DMS53 (cell line): ENCODE measurements around the gene IGFBP5.
A peak's percentile ranks its signal among the peaks of the same experiment; 100 is the strongest.

ENCODE experiments used
- DNase-seq: peaks from one replicate; lab custom pipeline; 2025; lab: John Stamatoyannopoulos, UW

The IGFBP5 gene

DNA sequence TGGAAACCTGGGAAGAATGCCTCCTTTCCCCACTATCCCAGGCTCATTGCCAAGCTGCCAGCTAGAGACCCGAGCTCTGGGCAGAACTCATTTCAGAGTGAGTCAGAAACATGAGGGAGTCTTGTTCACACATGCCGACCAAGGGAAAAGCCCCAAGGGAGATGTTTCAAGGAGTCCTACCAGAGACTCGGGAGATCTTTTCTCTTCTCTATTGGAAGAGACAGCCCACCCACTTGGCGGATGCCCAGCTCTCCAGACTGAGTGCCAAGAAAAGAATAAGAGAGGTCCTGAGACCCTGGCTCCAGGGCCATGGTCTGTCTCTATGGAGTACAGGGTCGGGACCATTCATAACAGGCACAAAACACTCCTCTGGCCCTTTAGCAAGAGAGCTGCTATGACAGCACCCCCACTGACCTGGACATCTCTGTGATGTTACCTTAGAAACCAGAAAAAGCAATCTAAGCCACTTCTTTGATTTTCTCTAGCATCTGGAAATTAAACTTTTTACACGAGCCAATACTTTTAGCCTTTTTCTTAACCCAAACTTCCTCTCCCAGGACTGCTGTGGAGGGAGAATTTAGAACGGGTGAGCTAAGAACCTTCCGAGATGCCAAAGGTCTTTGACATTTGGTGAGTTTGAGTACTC is 18.5 kb upstream of the IGFBP5 start:
- no peak for DNase-seq

DNA sequence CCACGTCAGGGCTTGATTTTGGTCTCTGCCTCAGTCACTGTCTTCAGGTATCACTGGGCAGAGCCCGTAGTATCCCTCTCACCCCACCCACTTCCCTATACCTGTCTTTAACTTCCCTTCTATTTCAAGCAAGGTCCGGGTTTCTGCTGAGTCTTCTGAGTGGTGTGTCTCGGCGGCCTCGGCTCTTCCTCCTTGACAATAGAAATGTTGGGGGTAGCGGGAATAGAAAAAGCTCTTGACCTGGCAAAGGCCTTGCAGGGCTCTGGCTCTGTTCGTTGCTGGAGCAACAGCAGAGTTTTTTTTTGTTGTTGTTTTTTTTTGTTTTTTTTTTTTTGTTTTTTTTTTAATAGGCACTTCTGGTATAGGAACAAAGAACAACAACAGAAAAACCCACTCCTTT is 16.0 kb upstream of the IGFBP5 start:
- no peak for DNase-seq

DNA sequence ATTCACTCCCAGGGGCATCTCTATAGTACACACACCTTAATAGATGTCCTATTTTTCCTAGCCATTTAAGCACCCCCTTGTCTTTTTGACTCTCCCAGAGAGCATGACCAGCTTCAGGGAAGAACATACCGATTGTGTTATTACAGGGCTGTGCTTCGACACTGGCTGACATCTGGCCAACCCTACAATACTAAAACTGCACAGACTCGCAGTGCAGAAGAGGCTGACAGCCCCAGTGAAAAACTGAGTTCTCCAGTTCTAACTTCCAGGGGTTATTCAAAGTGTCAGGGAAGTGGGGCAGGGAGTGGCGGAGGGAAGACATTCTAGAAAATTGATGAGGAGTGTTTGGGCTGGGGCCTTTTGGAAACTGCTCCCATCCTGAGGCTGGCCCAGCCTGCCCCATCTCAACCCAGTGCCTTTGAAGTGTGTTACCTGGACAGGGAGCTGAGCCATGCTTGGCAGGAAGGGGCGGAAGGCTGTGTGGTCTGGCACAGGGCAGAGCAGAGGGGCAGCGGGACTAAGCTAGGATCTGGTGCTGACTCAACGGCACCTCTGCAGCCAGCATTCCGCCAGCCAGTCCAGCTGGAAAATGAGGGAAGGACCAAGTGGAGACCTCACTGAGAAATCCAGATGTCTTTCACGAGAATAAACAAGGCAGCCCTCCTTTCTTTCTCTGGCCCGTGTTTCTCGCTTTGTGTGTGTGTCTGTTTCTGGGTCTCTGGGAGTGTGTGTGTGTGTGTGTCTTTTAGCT is 15.4 kb upstream of the IGFBP5 start:
- DNase-seq = no peak

DNA sequence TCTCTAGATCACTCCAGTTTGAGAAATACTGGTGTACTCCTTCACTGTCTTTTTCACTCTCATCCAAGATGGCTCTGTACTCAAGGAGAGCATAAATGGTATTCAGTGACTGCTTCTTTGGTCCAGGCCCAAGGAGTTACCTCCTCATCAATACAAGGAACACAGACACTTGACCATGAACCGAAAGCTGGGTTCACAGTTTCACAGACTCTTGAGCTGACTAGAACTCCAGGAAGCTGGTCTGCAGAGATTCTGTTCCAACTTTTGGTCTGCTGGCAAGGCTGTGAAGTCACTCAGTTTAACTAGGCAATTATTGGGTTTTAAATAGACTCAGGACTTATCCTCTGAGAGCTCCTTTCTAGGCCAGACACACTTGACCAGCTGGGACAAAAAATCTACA is 7.4 kb upstream of the IGFBP5 start:
- no peak for DNase-seq

DNA sequence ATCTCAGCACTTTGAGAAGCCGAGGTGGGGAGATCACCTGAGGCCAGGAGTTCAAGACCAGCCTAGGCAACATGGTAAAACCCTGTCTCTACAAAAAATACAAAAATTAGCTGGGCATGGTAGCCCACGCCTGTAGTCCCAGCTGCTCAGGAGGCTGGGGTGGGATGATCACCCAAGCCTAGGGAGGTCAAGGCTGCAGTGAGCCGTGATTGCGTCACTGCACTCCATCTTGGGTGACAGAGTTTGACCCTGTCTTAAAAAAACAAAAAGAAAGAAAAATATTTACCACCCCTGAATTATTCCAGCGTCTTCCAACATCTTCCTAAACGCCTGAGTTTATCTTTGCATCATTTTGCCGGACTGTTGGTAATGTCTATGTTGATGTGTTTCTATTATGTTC is 6.2 kb upstream of the IGFBP5 start:
- no peak for DNase-seq

DNA sequence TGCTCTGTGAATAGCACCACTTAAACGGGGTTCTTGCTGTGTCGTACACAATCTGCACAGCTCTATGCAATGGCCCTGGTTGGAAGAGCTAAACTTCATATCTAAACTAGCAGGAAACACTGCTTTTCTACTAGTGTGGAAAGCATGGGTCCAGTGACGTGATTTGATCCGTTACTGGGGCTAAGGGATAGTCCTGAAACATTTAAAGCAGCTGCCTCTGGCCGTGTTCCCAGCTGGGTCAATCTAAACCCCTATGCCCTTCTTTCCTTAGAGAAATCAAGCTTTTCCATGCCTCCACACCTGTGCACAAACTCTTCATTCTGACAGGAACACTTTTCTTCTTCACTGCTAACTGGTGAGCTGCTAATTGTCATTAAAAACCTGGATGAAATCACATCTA is 5.4 kb upstream of the IGFBP5 start:
- no peak for DNase-seq

DNA sequence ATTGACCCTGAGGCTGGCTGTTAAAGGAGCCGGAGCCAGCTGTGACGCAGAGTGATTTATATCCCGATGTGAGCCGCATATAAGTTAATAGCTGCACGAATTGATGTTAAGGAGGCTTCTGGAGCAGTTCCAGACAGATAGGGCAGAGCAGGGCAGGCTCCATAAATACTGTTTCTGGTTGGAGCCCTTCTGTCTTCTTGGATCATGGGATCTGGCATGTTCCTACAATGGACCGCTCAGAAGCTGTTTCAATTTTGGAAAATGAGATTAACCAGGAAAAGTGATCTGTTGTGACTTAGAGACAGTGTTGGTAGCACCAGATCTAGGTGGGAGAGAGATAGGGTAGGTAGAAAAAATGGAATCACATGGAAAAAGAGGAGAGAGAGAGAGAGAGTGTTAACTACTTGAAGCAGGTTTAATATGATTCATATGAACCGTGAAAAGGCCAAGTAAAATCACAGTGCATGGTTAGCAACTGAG is 4.8 kb upstream of the IGFBP5 start:
- DNase-seq = no peak

DNA sequence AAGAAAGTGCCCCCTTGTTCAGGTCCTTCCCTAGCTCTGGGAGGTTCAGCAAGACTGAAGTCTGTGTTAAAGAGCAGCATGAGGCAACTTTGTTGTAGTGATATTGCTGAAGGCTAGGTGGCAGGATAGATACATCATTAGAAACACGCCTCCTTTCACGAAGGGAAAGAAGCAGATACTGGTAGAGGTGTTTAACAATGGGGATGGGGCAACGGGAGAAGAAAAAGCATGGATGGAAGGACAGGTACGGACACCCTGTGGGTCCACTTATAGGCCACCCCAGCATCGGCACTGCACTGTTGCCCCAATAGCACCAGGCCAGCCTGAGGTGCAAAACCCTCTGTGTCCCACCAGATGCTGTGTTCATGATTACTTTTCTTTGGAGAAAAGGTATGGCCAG is 3.5 kb upstream of the IGFBP5 start:
- DNase-seq = peak; percentile 86

DNA sequence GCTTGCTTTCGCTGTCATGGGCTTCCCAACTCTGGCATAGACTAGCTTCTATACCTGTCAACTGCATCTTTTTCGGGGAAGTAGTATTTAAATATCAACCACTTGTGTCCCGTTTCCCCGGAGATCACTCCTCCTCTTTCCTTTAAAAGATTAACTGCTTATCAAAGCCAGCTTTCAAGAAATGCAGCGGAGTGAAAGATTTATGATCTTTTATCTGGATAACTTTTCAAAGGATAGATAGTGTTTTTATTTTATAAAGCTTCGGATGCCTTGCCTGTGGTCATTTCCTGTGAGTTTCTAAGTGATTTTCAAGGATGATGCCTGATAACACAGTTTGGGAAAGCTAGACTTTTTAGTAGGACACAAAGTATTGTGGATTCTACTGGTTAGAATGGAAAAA is 2.9 kb upstream of the IGFBP5 start:
- DNase-seq = no peak

DNA sequence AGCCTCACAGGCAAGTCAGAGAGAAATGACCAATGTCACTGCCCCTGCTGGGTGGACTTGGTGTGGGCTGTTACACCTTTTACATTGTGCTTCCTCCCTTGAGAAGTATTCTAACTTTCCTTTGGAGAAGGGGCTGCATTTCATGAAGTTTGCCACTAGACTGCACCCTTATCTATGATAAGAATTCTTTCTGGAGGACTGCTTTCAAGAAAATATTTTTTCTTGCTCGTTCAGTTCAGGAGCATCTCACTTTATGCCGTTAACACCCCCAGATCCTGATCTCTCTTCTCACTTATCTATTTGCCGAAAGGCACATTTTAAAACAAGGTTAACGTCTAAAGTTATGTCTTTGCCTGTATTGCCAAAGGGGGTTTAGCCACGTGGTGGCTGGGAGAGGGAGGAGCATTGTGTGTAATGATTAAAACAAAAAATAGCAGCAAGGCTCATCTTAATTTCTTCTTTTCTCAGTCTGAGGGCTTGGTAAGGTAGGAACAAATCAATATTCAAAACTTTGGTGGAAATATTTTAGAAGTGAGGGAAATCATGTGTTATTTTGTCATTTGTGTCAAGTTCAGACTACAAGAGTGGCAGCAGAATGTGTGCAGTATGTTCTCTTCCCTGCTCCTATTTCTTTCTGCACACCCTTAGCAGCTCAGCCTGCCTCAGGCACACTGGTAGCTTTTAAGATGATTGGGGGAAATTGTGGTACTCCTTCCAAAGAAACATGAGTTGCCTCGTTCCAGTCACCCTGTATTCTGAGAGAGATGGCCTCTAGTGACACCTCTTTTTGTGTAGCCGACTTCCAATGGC is 1.6 kb upstream of the IGFBP5 start:
- peak; percentile 38 for DNase-seq

DNA sequence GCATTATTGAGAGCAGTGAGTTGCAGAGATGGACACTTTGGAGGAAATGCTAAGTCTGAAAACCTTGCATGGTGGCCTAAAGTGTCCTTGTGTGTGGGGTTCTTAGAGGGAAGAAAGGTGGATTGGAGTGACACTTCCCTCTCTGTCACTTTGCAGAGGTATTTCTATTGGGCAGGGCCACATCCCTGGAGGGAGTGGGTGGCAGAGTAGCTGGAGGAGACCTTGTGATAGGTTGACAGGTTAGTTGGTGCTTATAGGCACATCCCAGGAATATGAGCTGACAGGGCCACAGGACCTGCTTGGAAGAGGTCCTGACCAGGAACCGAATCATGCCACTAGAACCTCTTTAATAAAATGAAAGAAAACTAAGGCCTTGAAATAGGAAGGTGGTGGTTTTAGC is 972 bp upstream of the IGFBP5 start:
- DNase-seq = peak; percentile 33

DNA sequence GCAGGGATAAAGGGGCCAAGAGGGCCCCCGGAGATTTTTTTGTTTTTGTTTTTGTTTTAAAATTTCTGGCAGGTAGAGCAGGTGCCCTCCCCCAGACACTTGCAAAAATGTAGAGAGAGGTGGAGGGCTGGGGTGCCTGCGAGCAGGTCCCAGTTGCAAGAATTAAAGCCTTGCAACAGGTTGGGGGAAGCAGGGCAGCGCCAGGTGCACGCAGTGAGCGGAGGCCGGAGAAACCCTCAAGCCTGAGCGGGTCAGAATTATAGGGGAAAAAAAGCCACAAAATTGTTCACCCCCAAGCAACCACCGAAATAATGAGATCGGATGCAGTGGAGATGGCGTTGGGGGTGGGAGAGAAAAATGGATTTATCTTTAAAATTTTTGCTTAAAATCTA is 527 bp downstream of the IGFBP5 start:
- DNase-seq = peak; percentile 38

DNA sequence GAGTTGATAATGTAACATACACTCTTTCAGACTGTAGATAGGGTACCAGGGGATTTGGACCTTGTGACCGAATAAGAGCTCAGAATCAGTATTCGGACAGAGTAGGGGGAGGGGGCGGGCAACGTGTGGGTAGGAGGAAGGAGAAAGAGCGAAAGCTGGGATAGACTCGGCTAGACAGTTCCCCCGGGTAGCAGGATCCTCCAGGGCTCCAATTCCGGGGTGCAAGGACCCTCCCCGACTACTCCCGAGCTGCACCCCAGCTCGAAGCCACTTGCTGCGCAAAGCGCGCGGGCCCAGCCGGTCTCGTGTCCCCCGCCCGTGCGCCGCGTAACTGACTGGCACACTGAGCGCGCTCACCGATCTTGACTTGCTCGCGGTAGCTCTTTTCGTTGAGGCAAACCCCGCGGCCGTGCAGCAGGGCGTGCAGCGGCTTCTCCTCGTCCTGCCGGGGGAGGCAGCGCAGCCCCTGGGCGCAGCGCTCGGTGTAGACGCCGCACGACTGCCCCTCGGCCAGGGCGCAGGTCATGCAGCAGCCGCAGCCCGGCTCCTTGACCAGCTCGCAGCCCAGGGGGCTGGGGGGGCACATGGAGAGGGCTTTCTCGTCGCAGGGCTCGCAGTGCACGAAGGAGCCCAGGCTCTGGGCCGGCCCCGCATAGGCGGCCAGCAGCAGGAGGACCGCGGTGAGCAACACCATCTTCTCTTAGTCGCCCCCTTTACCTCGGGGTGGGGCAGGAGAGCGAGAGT is 1.1 kb downstream of the IGFBP5 start:
- peak; percentile 84 for DNase-seq

DNA sequence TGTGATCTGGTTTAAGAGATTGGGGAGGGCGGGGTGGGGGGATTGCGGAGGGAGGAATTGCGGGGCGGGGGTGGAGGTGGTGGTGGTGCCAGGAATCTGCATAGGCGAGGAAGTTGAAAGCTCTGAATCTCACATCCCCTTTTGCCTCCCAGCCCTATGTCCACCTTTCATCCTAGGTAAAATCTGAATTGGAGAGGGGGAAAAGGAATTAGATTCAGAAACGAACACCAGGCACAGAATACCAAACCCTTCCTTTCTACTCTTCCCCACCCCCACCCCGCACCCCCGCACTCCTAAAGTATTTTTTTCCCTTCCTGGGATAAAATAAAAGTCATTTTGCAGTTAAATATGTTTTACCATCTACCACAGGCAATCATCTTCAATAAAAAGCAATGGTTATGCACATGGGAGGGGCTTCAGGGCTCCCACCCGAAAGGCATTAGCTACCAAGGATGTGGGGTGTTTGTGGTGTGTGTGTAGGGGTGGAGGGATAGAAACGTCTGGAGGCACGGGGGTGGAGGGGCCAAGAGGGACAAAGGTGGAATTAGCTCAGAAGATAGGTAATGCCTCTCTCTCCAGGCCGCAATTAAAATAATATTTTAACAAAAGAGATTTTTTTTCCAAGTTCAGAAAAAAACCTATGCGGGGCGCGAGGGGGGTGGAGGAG is 1.8 kb downstream of the IGFBP5 start:
- peak; percentile 50 for DNase-seq

DNA sequence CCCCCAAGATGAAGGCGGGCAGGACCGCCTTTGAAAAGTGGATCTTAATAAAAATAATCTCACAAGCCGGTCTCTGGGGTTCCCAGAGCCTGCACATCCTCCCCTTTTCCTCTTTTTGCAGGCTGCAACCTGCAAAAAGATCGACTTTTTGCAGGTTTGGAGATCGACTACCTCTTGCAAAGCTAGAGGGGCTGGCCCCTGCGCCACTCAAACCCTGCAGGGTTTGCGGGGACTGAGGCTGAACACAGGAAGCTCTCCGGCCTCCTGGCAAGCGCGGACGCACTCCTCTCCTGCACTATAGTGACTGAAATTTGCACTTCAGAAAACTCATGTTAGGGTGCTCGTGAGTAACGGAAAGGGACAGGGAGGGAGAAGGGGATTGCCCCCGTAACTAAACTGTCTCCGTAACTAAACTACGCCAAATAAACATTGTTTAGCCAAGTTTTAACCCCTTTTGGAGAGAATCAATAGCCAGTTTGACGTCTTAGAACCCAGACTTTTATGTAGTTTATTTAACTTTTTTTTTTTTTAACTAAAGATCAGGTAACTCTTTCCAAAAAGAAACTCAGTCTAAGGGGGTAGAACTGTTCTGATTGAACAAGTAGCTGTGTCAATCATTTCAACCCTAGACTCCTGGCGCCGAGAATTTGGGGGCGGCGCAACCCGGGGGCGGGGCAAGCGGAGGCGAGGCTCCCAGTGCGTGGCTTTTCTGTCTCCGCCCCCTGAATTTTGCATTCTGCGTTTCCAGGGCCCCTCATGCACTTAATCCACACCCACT is 2.5 kb downstream of the IGFBP5 start:
- DNase-seq = peak; percentile 82

DNA sequence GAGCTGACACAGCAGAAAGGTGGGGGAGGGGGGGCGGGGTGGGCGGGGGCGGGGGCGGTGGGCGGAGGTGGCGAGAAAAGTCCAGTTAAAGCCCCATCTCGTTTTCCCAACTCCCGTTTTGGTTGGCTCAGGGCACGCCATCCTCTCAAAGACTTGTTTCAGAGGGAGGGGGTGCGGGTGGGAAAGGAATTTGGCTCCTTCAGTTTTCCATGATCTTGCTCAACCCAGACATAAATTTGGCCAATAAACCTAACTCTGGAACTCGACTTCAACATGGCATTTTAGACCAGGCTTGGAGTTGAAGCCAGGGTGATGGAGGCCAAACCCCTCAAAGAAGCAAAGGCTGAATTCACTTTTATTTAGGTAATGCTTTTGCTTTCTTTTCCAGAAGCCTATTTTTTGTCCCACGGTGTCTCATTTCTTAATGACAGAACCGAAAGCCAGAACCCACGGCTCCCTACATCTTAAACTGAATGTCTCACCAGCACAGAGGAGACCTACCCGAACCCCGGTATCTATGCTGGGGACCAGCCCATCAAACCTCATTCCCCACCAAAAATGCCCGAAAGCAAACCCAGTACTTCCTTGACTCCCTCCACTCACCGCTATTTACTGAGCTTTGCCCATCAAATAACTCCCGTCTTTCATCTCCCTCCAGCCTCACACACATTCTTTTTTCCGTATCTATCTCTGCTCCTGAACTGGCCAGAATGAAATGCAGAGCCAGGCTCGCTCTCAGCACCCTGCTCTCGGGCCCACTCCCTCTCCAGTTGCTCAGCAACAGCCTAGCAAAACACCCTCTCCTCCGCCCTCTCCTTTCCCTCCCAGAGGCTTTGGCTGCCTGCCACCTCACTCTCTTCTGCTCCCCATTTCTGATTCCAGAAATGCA is 4.3 kb downstream of the IGFBP5 start:
- peak; percentile 92 for DNase-seq

DNA sequence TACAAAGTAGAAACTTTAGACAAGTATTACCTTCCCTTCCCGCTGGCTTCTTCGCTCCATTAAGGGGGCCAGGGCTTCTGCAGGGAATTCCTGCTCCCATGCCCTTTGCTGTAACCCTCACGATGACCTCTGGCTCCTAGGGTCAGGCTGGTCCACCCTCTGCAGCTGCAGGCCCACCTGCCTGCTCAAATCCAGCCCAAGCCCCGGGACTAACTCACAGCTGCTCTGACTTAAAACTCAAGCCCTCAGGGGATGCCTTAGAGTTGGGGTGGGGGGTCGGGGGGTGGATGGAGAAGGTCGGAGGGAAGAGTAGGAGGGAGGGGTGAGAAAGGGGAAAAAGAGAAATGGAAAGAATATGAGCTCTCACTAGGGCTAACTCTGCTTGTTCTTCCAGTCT is 4.9 kb downstream of the IGFBP5 start:
- no peak for DNase-seq

DNA sequence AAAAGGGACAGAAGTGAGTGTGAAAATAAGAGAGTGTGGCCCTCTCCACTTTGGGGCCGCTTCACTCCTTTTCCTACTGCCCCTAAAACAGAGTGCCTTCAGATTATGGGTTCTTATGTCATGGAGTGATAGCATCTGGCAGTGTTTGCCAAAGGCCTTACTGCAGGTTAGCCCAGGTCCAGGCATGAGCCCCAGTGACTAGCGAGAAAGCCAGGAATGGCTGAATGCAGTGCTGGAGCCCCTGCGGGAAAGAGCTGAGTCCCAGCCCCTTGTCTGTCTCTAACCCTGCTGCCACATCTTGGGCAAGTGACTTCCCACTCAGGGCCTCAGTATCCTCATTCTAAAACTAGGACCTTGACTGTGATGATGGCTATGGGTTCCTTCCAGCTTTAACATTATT is 6.0 kb downstream of the IGFBP5 start:
- no peak for DNase-seq

DNA sequence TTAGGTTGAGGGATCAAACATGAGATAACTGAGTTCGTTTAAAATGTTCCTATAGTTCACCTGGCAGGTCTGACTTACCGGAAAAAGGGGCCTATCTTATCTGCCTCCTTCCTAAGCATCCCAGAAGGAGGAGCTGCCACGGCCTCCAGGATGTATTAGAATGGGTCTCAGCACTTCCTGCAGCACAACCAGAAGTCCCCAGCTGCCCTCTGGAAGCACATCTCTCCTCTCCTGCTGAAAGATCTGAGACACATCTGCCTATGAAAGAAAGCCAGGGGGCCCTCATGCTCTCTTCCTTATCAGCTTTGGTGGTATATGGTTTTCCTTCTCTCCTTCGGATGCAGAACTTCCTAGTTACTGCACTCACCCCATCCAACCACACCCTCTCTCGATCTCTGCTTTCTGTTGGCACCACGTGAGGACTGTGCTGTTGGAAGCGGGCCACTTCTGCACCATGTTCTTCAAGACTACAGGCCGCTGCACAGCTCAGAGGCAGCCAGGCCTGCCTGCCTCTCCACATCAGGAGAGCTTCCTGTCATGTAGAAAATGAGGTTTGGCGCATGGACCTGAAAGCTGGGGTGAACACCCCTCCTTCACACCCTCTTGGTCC is 6.5 kb downstream of the IGFBP5 start:
- DNase-seq = no peak
